HEK293 (cell line): ENCODE measurements around the gene MEGF10.

ENCODE experiments used
- CTCF ChIA-PET: fragments of 350-600 bp; formaldehyde crosslinking; extraction: SDS; loops from one replicate; lab custom pipeline; 2021; ENCODE audit warnings: antibody characterized with exemption; lab: Yijun Ruan, JAX
- POLR2A ChIA-PET: fragments of 300-600 bp; formaldehyde crosslinking; extraction: SDS; loops from one replicate; lab custom pipeline; 2020; ENCODE audit warnings: antibody characterized with exemption, inconsistent platforms; lab: Yijun Ruan, JAX
- H3K27ac ChIP-seq: fragments of 200-500 bp; sonication (Bioruptor generic); 2 replicates; pipeline ENCODE4 v1.5.1; 2014; ENCODE audit warnings: low read depth, low read length, control low read depth, inconsistent platforms; ENCODE audit errors: extremely low read depth
- H3K36me3 ChIP-seq, 2 experiments: fragments of 200-500 bp in 1 of 2; sonication (Bioruptor generic) in 1 of 2; 1 replicate in 1 of 2; 2 replicates in 1 of 2; pipeline ENCODE4 v1.5.1; 2014 to 2017; ENCODE audit warnings: inconsistent platforms in 2 of 2, low read length in 2 of 2; ENCODE audit not compliant: control insufficient read depth in 2 of 2, insufficient read depth in 1 of 2
- H3K4me1 ChIP-seq: fragments of 200-500 bp; sonication (Bioruptor generic); 2 replicates; pipeline ENCODE4 v1.5.1; 2014; ENCODE audit warnings: mild to moderate bottlenecking, low read length, inconsistent platforms; ENCODE audit not compliant: control insufficient read depth, insufficient read depth
- H3K4me3 ChIP-seq: 2 replicates; pipeline ENCODE4 v1.5.1; 2011; ENCODE audit warnings: low read depth, mild to moderate bottlenecking, control low read depth, low read length, moderate library complexity
- H3K9me3 ChIP-seq: fragments of 200-500 bp; sonication (Bioruptor generic); 2 replicates; pipeline ENCODE4 v1.5.1; 2014; ENCODE audit warnings: low read depth, low read length, inconsistent platforms; ENCODE audit not compliant: control insufficient read depth, insufficient read depth
- GLI4 ChIP-seq: fragments of 450-650 bp; formaldehyde crosslinking; IDR thresholded peaks from 2 replicates; pipeline ENCODE4 v1.5.1; 2016; ENCODE audit warnings: missing biosample characterization, missing genetic modification characterization
- KLF1 ChIP-seq: fragments of 450-650 bp; formaldehyde crosslinking; IDR thresholded peaks from 2 replicates; pipeline ENCODE4 v1.5.1; 2016; ENCODE audit warnings: missing biosample characterization, missing genetic modification characterization
- YY1 ChIP-seq: fragments of 450-650 bp; formaldehyde crosslinking; IDR thresholded peaks from 2 replicates; pipeline ENCODE4 v1.5.1; 2018; ENCODE audit warnings: missing biosample characterization, missing genetic modification characterization
- ZEB2 ChIP-seq: fragments of 450-650 bp; formaldehyde crosslinking; IDR thresholded peaks from 2 replicates; pipeline ENCODE4 v1.5.1; 2016; ENCODE audit warnings: missing biosample characterization, missing genetic modification characterization
- ZFP3 ChIP-seq: fragments of 450-650 bp; formaldehyde crosslinking; IDR thresholded peaks from 2 replicates; pipeline ENCODE4 v1.5.1; 2016; ENCODE audit warnings: low read depth, missing biosample characterization, missing genetic modification characterization
- ZFP37 ChIP-seq: fragments of 450-650 bp; formaldehyde crosslinking; IDR thresholded peaks from 2 replicates; pipeline ENCODE4 v1.5.1; 2016; ENCODE audit warnings: missing biosample characterization, missing genetic modification characterization
- ZNF239 ChIP-seq: fragments of 450-650 bp; formaldehyde crosslinking; IDR thresholded peaks from 2 replicates; pipeline ENCODE4 v1.5.1; 2016; ENCODE audit warnings: missing biosample characterization, missing genetic modification characterization
- ZNF274 ChIP-seq, 2 experiments: fragments of 200-500 bp in 1 of 2; fragments of 450-650 bp in 1 of 2; sonication (Bioruptor generic) in 1 of 2; formaldehyde crosslinking in 1 of 2; IDR thresholded peaks; 2 replicates each; pipeline versions ENCODE4 v1.5.1 to v1.6.1; 2014 to 2016; ENCODE audit warnings: borderline replicate concordance in 1 of 2, inconsistent platforms in 1 of 2, low read length in 1 of 2, missing biosample characterization in 1 of 2, missing genetic modification characterization in 1 of 2
- ZNF549 ChIP-seq: fragments of 450-650 bp; IDR thresholded peaks from 2 replicates; pipeline ENCODE4 v1.5.1; 2018; ENCODE audit warnings: missing biosample characterization, missing genetic modification characterization, mild to moderate bottlenecking, inconsistent platforms, moderate library complexity
- ZNF555 ChIP-seq: fragments of 450-650 bp; formaldehyde crosslinking; conservative IDR thresholded peaks from 2 replicates; pipeline ENCODE4 v1.5.1; 2017; ENCODE audit warnings: missing biosample characterization, mild to moderate bottlenecking, missing genetic modification characterization, inconsistent platforms
- ZNF707 ChIP-seq: fragments of 450-650 bp; formaldehyde crosslinking; IDR thresholded peaks from 2 replicates; pipeline ENCODE4 v1.5.1; 2016; ENCODE audit warnings: missing biosample characterization, missing genetic modification characterization
- ZNF785 ChIP-seq: fragments of 450-650 bp; formaldehyde crosslinking; IDR thresholded peaks from 2 replicates; pipeline ENCODE4 v1.5.1; 2016; ENCODE audit warnings: missing biosample characterization, missing genetic modification characterization
- ZNF792 ChIP-seq: fragments of 450-650 bp; formaldehyde crosslinking; IDR thresholded peaks from 2 replicates; pipeline ENCODE4 v1.5.1; 2016; ENCODE audit warnings: missing biosample characterization, missing genetic modification characterization
- TF ChIP-seq, protein P1 (sequence below): fragments of 450-650 bp; formaldehyde crosslinking; IDR thresholded peaks from 2 replicates; pipeline ENCODE4 v1.5.1; 2016; ENCODE audit warnings: missing biosample characterization, missing genetic modification characterization
- TF ChIP-seq, protein P2 (sequence below): fragments of 450-650 bp; formaldehyde crosslinking; IDR thresholded peaks from 2 replicates; pipeline ENCODE4 v1.5.1; 2016; ENCODE audit warnings: missing biosample characterization, missing genetic modification characterization
- TF ChIP-seq, protein P3 (sequence below): fragments of 450-650 bp; IDR thresholded peaks from 2 replicates; pipeline ENCODE4 v1.5.1; 2018; ENCODE audit warnings: missing biosample characterization, mild to moderate bottlenecking, missing genetic modification characterization
- TF ChIP-seq, protein P4 (sequence below): fragments of 450-650 bp; formaldehyde crosslinking; IDR thresholded peaks from 2 replicates; pipeline ENCODE4 v1.5.1; 2016; ENCODE audit warnings: missing biosample characterization, missing genetic modification characterization, low read depth

MEGF10 gene

DNA sequence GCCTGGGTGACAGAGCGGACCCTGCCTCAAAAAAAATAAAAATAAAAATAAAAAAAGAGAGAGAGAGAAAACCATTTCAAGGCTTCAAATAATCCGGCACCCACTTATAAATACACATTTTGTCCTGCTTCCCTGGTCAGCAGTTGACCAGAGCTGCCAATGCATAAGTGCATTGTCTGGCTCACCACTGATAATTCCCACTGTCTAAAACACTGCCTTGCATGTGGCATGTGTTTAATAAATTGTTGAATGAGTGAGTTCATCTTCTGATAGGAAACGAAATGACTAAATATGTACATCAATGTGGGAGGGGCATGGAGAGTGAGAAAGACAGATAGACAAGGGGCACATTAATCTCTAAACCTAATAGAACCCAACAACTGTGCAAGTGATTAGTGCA lies 42.9 kb downstream of the MEGF10 start:
- no peaks in the 10 kb centered on the region for H3K9me3 ChIP-seq
- H3K27ac ChIP-seq, result no peak overlapping the region
- TF ChIP-seq, protein P1, sequence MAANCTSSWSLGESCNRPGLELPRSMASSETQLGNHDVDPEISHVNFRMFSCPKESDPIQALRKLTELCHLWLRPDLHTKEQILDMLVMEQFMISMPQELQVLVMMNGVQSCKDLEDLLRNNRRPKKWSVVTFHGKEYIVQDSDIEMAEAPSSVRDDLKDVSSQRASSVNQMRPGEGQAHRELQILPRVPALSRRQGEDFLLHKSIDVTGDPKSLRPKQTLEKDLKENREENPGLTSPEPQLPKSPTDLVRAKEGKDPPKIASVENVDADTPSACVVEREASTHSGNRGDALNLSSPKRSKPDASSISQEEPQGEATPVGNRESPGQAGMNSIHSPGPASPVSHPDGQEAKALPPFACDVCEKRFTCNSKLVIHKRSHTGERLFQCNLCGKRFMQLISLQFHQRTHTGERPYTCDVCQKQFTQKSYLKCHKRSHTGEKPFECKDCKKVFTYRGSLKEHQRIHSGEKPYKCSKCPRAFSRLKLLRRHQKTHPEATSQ (tag by site-specific recombination), result no peak
- TF ChIP-seq ZFP37, result no peak
- TF ChIP-seq ZNF549 (tag by site-specific recombination), result no peak
- TF ChIP-seq ZEB2 (tag by site-specific recombination), result no peak
- no peak for TF ChIP-seq ZNF792 (tag by site-specific recombination)
- TF ChIP-seq ZNF239, result no peak
- no peak for TF ChIP-seq GLI4 (tag by site-specific recombination)
- TF ChIP-seq ZFP3 (tag by site-specific recombination), result no peak
- no peak for TF ChIP-seq YY1
- TF ChIP-seq, protein P2, sequence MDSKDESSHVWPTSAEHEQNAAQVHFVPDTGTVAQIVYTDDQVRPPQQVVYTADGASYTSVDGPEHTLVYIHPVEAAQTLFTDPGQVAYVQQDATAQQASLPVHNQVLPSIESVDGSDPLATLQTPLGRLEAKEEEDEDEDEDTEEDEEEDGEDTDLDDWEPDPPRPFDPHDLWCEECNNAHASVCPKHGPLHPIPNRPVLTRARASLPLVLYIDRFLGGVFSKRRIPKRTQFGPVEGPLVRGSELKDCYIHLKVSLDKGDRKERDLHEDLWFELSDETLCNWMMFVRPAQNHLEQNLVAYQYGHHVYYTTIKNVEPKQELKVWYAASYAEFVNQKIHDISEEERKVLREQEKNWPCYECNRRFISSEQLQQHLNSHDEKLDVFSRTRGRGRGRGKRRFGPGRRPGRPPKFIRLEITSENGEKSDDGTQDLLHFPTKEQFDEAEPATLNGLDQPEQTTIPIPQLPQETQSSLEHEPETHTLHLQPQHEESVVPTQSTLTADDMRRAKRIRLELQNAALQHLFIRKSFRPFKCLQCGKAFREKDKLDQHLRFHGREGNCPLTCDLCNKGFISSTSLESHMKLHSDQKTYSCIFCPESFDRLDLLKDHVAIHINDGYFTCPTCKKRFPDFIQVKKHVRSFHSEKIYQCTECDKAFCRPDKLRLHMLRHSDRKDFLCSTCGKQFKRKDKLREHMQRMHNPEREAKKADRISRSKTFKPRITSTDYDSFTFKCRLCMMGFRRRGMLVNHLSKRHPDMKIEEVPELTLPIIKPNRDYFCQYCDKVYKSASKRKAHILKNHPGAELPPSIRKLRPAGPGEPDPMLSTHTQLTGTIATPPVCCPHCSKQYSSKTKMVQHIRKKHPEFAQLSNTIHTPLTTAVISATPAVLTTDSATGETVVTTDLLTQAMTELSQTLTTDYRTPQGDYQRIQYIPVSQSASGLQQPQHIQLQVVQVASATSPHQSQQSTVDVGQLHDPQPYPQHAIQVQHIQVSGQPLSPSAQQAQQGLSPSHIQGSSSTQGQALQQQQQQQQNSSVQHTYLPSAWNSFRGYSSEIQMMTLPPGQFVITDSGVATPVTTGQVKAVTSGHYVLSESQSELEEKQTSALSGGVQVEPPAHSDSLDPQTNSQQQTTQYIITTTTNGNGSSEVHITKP (tag by site-specific recombination), result no peak
- TF ChIP-seq, protein P3, sequence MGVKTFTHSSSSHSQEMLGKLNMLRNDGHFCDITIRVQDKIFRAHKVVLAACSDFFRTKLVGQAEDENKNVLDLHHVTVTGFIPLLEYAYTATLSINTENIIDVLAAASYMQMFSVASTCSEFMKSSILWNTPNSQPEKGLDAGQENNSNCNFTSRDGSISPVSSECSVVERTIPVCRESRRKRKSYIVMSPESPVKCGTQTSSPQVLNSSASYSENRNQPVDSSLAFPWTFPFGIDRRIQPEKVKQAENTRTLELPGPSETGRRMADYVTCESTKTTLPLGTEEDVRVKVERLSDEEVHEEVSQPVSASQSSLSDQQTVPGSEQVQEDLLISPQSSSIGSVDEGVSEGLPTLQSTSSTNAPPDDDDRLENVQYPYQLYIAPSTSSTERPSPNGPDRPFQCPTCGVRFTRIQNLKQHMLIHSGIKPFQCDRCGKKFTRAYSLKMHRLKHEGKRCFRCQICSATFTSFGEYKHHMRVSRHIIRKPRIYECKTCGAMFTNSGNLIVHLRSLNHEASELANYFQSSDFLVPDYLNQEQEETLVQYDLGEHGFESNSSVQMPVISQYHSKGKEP (tag by site-specific recombination), result no peak
- TF ChIP-seq ZNF707 (tag by site-specific recombination), result no peak
- no peak for TF ChIP-seq ZNF785
- TF ChIP-seq ZNF274 (IDR thresholded peaks at IDR 0.05; ENCODE audit: low read length), result no peak
- no peak for TF ChIP-seq ZNF274 (tag by site-specific recombination; IDR thresholded peaks at IDR 0.05; ENCODE audit: borderline replicate concordance)
- ChIA-PET CTCF (interaction anchor here (0.8 to 1.0 kb wide), 2 partner anchors 17 to 21 kb away, joined by 3 to 4 read pairs; no protein-coding TSS in a partner anchor), POLR2A (no interaction called here)
- peaks cover 7% of the 10 kb centered on the region; the same call in 1 of the 2 replicates for H3K4me1 ChIP-seq
- no peaks in the 10 kb centered on the region for H3K36me3 ChIP-seq
- no peak overlapping the region for H3K4me3 ChIP-seq

DNA sequence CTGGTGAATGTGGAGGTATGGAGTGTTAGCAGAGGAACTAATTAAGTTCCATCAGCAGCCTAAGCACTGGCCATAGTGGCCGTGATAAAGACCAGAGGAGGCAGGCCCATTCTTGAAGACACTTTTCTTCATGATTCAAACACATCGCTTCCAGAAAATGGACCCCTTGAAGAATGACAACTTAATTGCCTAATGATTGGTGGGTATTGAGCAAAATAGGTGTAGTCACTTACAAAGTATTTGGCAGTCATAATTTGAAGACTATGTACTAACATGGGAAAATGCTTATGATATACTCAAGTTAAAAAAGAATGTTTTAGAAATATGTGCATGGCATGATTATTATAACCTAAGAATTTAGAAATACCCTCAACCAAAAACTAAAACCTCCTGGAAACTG lies 44.8 kb downstream of the MEGF10 start:
- no peaks in the 10 kb centered on the region for H3K36me3 ChIP-seq
- H3K9me3 ChIP-seq, result no peaks in the 10 kb centered on the region
- H3K27ac ChIP-seq, result no peak overlapping the region
- no peak overlapping the region for H3K4me3 ChIP-seq
- TF ChIP-seq, protein P4, sequence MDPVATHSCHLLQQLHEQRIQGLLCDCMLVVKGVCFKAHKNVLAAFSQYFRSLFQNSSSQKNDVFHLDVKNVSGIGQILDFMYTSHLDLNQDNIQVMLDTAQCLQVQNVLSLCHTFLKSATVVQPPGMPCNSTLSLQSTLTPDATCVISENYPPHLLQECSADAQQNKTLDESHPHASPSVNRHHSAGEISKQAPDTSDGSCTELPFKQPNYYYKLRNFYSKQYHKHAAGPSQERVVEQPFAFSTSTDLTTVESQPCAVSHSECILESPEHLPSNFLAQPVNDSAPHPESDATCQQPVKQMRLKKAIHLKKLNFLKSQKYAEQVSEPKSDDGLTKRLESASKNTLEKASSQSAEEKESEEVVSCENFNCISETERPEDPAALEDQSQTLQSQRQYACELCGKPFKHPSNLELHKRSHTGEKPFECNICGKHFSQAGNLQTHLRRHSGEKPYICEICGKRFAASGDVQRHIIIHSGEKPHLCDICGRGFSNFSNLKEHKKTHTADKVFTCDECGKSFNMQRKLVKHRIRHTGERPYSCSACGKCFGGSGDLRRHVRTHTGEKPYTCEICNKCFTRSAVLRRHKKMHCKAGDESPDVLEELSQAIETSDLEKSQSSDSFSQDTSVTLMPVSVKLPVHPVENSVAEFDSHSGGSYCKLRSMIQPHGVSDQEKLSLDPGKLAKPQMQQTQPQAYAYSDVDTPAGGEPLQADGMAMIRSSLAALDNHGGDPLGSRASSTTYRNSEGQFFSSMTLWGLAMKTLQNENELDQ (tag by site-specific recombination), result no peak
- no peak for TF ChIP-seq ZFP3 (tag by site-specific recombination)
- no peak for TF ChIP-seq KLF1
- no peak for TF ChIP-seq ZNF555 (tag by site-specific recombination)
- ChIA-PET CTCF (no interaction called here), POLR2A (no interaction called here)
- peaks cover 7% of the 10 kb centered on the region; the same call in 1 of the 2 replicates for H3K4me1 ChIP-seq
